HG02852 (cell line): ENCODE measurements around the gene ZBED2.
A peak's percentile ranks its signal among the peaks of the same experiment; 100 is the strongest.
"Not testable (repeated sequence)": the region's sequence is repeated elsewhere in the genome, so short reads cannot be mapped to it uniquely, and the experiment has no call there.

Experiments used
- ATAC-seq: cut with Tn5 transposase; IDR thresholded peaks from one replicate; pipeline ENCODE4 v1.9.1; 2021; ENCODE audit warnings: mild to moderate bottlenecking, moderate library complexity; ENCODE audit not compliant: unreplicated experiment

Gene ZBED2

DNA sequence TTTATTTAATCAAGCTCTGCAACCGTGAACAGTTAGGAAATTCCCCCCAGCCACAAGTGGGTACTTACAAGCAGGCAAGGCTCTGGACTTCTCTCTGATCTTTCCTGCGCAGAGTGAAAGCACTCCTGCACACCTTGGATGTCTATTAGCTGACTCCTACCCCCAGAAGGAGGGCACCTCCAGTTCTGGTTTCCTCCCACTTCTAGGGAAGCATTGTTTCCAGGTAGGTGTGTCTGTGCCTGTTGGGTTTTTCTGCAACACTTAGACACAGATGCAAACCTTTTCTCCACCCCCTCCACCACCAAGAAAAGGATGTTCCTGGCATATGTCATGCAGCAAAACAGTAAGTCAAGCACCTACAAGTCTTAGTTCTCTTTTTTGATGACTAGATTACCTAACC lies at the start of gene ZBED2:
TSS of gene ZBED2 (minus strand) at position 115 of the 400 bp plus-strand sequence. CDS start 1,145 bp downstream, outside the sequence.
- ATAC-seq: peak; percentile 55

DNA sequence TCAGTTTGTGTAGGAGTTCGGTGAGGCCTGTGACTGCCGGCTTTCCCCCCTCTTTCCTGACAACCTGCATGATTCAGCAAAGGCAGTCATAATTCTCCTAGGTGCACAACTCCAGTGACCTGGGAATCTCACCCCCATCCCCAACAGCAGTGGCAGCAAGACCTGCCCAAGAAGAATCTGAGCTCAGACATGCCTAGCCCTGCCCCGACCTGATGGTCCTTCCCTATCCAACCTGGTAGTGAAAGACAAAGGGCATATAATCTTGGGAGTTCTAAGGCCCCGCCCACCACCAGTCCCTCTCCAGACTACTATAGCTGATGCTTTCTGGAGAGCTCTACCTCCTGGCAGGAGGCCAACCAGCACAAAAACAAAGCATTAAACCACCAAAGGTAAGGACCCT lies 44.2 kb upstream of the ZBED2 start:
- ATAC-seq: no peak

- ATAC-seq: no peak
Observed at GRCh38 chr3:111636366-111636885, 41.3 kb upstream of the ZBED2 start.

- ATAC-seq: no peak
Observed at GRCh38 chr3:111635403-111635802, 40.3 kb upstream of the ZBED2 start.

DNA sequence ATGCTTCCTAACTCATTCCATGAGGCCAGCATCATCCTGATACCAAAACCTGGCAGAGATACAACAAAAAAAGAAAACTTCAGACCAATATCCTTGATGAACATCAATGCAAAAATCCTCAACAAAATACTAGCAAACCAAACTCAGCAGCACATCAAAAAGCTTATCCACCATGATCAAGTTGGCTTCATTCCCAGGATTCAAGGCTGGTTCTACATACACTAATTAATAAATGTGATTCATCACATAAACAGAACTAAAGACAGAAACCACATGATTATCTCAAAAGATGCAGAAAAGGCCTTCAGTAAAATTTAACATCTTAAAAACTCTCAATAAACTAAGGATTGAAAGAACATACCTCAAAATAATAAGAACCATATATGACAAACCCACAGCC lies 35.5 kb upstream of the ZBED2 start:
- not testable (repeated sequence) for ATAC-seq

GRCh38 chr3:111629018-111629417 lies 33.9 kb upstream of the ZBED2 start:
- ATAC-seq: not testable (repeated sequence)

DNA sequence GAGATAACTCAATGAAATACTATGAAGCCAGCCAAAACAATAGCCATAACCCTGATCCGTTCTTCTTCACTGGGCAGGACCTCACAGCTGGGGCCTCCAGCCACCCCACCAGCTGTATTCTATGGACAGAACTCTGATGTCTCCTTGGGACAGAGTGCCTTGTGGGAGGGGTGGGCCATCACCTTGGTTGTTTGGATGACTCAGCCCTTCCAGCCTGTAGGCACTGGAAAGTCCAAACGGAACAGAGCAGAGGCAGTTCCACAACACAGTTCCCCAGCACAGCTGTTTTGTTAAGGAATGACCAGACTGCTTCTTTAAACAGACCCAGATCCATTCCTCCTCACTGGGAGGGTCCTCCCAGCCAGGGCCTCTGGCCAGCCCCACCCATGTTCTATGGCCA lies 31.9 kb upstream of the ZBED2 start:
- ATAC-seq: no peak

GRCh38 chr3:111621535-111621934 lies 26.4 kb upstream of the ZBED2 start:
- no peak for ATAC-seq

DNA sequence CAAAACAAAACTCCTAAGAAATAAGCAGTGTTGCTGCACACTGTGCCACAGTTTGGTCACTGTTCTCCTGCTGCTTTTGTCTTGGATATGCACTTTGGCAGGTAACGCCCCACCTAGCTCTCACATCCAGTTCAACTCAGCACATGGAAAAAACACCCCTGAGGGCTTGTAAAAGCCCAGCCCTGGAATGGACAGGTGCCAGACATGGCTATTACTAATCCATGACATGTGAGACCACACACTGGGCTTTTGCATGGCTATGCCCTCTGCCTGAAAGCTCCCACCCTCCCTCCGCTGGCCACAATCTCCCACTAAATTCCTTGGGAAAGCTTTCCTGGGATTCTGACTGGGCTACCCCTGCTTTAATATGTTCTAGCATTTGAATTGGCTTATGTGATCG lies 24.7 kb upstream of the ZBED2 start:
- no peak for ATAC-seq

DNA sequence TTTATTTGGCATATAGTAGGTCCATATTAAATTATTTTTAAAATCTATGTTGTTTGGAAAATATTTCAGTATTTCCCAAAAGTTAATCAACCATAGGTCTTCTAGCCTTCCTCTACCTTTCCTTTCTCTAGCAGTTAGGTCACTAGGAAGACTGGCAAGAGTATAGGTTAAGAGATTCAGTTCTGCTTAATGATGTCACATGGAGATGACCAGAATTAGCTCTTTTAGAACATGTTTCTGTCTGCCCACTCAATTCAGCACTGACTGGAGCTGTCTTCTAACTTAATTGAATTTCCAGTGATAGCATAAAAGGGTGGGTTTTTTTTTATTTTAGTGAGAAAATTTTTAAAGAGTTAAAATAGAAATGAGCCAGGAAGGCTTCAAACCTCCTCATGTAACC lies 23.8 kb upstream of the ZBED2 start:
- ATAC-seq: peak; percentile 29

DNA sequence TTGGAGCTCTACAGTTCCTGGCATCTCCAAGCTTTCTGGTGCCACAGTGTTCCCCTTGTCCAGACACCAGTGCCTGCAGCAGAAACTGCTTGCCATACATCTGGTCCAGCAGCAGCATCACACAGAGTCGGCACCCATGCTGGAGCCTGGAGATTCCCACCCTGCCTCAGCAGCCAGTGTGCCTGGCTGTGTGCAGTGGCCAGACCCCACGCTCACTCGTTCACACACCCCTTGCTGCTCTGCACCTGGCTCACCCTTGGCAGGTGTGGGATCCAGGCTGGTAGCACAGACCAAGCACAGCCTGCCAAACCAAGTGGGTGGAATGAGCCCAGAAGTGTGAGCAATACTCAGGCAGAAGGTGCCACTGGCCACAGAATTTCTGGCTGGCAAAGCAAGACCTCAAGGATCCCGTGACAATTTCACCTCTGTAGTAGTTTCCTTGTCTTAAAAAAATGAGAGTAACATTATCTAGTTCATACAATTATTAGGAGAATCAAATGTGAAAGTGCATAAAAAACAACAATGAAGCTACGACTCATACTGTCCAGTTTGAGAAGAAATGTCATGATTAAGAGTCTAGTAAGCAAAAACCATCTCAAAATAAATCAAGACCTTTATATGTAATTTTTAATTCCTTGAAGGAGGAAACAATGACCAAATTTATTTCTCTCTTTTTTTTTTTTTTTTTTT lies 22.9 kb upstream of the ZBED2 start:
- no peak for ATAC-seq

GRCh38 chr3:111617406-111617805 lies 22.3 kb upstream of the ZBED2 start:
- no peak for ATAC-seq

GRCh38 chr3:111616417-111617105 lies 21.4 kb upstream of the ZBED2 start:
- ATAC-seq: peak; percentile 75

GRCh38 chr3:111615880-111616279 lies 20.7 kb upstream of the ZBED2 start:
- ATAC-seq: no peak

- ATAC-seq: no peak
Observed at GRCh38 chr3:111613294-111613693, 18.1 kb upstream of the ZBED2 start.

DNA sequence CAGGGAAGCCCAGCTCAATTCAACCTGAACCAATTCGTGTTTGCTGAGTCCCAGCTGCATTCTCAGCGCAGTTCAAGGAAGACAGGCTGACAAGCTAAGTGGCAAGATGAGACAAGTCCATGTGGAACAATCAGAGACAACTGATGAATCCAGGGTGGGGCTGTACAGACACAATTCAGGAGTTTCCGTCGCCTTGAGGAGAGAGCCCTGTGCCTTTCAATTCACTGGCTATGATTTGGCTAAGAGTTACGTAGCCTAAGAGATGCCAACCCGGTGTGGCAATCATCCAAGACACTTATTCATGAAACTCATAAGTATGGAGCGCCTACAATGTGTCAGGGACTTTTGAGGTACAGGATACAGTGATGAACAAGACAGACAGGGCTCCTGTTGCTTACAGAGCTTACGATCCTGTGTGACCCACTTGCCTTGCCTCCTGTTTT lies 15.5 kb upstream of the ZBED2 start:
- ATAC-seq: peak; percentile 34

- ATAC-seq: peak; percentile 89
Observed at GRCh38 chr3:111610189-111610588, 15.0 kb upstream of the ZBED2 start.

GRCh38 chr3:111609700-111610099 lies 14.6 kb upstream of the ZBED2 start:
- ATAC-seq: no peak

DNA sequence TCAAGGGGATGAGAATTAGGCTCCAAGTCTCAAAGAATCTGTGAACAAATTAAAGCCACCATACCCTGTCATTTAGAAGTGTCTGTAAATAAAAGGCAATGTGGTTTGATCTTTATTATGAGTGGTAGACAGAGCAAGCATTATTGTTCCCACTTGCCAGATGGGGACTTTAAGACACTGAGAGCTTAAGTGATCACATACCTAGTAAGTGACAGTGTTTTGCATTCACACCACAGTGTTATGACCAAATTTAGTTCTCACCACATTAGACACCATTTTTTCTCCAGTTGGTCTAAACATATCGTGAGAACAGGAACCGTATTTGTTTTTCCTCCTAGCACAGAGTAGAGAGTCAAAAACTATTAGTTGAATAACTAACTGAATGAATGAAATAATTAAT lies 13.2 kb upstream of the ZBED2 start:
- no peak for ATAC-seq

DNA sequence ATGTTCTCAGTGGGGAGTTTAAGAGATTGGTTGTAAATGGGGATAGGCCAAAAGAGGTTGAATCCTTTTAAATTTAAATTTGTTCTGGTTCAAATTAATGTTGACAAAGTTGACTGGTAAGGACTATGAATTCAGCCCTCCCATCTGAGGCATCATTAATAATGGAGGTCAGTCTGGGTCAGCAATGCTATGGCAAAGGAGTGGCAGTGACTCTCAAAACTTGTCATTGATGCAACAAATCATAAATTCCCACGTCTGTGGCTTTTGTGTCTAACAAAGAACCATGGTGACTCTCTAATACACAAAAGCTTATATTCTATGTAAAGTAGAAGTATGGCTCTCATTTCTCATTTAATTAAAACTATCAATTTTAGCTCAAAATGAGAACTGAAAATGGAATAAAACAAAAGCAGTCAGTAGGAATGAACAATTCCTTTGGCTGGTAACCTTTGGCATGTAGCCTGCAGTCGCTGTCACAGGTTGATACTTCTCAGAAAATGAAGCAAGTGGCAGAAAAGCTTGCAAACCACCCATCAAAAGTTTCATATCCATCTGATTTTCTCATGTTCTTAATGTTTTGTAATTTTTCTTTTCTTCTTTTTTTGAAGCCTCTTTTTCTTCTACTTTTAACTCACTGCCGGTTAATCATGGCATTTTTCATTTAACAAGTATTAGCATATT lies 12.2 kb upstream of the ZBED2 start:
- ATAC-seq: no peak

GRCh38 chr3:111605493-111605892 lies 10.3 kb upstream of the ZBED2 start:
- no peak for ATAC-seq

DNA sequence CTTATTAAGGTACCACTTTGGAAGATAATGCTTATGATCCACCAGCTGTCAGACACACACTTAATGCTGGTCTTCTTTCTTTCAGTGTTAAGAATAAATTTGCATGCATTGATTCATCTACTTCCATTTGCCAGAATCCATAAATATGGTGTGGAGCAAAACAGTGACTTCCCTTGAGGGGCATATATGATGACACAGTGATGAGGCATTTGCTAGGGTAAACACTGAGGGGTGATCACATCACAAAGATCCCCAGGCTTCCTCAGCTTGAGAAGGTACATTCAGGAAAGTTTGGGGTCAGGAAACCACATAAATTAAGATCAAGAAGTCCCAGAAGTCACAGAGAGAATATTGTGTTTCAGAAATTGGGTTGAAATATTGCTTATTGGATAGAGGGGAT lies 9.9 kb upstream of the ZBED2 start:
- no peak for ATAC-seq
